ENCODE measurements around the gene EDRF1.
"Not testable (repeated sequence)": the region's sequence is repeated elsewhere in the genome, so short reads cannot be mapped to it uniquely, and the experiment has no call there.

EDRF1 gene

GRCh38 chr10:125709553-125710474 is 9.7 kb upstream of the EDRF1 start:
- no peak for DNase-seq

GRCh38 chr10:125711110-125711750 is 8.3 kb upstream of the EDRF1 start:
- no peak for DNase-seq

- not testable (repeated sequence) for DNase-seq
Observed at GRCh38 chr10:125714728-125715127, 4.8 kb upstream of the EDRF1 start.

DNA sequence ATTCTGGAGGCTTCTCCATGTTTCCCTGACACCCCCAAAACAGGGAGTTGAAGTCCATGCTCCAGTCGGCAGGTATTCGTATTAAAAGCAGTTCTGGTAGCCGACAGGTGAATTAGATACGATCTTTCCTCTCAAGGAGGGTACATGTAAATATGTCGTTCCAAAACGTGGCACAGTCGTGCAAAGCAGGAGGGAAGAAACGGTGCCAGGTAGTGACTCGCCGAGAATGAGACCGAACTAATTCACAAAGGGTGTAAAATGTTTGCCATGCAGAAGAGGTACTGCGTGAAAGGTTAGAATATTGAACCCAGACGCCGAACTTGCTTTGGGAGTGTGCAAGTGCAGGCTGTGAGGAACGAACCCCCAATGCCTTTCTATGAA is 483 bp downstream of the EDRF1 start:
- no peak for DNase-seq

DNA sequence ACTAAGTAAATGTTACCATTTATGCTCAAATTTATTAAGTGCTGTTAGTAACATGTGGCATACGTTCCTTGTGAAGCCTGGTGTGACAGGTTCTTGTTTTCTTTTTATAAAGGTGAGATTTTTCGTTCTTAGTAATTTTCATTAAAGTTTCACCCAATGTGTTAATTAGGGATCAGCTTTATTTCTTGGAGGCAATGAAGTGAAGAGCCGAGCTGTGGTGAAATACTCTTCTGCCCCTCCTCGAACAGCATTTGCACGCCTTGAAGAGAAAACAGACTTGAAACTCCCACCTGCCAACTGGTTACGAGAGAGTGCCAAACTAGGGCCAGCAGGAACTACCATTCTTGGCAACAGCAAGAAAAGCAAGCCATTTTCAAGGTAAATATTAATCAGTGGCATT is 1.5 kb downstream of the EDRF1 start:
- DNase-seq: no peak

GRCh38 chr10:125722811-125723210 is 3.3 kb downstream of the EDRF1 start:
- DNase-seq: no peak

GRCh38 chr10:125726914-125727313 is 7.4 kb downstream of the EDRF1 start:
- no peak for DNase-seq

GRCh38 chr10:125727436-125727835 is 7.9 kb downstream of the EDRF1 start:
- DNase-seq: no peak

- DNase-seq: no peak
Observed at GRCh38 chr10:125734148-125734547, 14.6 kb downstream of the EDRF1 start.

GRCh38 chr10:125734823-125735222 is 15.3 kb downstream of the EDRF1 start:
- DNase-seq: no peak

DNA sequence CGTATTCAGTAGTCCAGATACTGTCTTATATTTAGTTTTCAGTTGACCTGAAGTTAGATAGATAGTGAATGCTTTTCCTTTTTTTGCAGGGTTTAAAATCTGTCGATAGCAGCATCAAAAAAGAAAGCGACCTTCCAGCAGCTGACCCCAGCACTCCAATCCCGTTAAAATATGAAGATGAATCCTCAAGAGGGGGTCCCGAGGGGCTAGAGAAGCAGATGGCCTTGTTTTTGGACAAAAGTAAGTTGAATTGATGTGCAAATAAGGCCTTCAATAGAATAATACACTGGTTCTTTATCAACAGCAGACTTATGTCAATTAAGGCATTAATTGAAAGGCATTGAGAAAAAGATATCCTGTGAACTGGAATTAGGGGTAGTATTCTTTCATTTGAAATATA is 18.7 kb downstream of the EDRF1 start:
- DNase-seq: no peak

GRCh38 chr10:125739994-125740679 is 20.6 kb downstream of the EDRF1 start:
- no peak for DNase-seq

DNA sequence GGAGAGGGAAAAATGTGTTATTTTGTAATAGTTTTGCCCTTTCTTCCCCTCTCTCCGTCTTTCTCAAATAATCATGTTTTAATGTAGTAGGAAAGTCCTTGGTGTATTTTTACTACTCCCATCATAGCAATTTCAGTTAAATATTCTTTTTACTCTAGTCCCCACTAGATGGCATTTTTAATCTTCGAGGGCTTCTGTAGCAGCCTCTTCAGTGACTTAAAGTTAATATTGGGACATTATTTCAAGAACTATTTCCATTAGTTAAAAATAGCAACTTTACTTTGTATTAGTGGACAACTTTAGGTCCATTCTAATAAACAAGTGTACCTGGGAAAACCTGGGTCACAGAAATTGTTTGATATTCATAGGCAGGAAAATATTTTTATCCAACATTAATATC is 23.0 kb downstream of the EDRF1 start:
- no peak for DNase-seq

GRCh38 chr10:125744909-125745308 is 25.4 kb downstream of the EDRF1 start:
- no peak for DNase-seq

- no peak for DNase-seq
Observed at GRCh38 chr10:125747417-125747816, 27.9 kb downstream of the EDRF1 start.

DNA sequence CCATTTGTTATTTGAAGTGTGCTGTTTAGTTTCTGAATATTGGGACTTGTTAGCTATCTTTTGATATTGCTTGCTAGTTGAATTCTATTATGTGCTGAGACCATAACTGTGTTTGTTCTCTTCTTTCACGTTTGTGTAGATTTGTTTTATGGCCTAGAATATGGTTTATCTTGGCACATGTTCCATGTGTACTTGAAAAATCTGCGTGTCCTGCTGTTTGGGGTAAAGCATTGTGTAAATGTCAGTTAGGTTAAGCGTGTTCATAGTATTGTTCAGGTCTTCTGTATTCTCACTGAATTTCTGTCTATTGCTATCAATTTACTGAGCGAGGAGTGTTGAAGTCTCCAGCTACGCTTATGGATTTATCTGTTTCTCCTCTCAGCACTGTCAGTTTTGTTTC is 36.7 kb downstream of the EDRF1 start:
- DNase-seq: no peak

GRCh38 chr10:125756853-125757487 is 37.5 kb downstream of the EDRF1 start:
- no peak for DNase-seq

- no peak for DNase-seq
Observed at GRCh38 chr10:125757742-125758141, 38.2 kb downstream of the EDRF1 start.

DNA sequence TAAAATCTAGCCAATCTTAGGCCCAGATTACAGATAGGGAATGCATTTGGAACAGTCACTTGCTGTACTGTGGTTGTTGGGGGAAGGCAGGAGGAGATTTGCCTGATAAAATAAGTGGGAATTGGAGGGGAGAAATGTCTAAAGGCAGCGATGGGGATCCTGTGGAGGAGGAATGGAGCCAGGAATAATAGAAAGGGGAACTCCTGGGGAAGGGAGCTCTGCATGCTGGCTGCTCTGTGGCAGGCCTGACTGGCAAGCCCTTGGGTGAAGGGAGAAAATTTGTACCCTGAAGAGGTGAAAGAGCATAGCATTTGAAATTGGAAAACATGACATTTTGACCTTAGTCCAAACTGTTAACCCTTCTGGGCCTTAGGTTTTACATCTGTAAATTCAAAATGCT is 42.5 kb downstream of the EDRF1 start:
- DNase-seq: no peak

- DNase-seq: no peak
Observed at GRCh38 chr10:125762692-125763648, 43.5 kb downstream of the EDRF1 start.

- DNase-seq: no peak
Observed at GRCh38 chr10:125765835-125766234, 46.3 kb downstream of the EDRF1 start.

DNA sequence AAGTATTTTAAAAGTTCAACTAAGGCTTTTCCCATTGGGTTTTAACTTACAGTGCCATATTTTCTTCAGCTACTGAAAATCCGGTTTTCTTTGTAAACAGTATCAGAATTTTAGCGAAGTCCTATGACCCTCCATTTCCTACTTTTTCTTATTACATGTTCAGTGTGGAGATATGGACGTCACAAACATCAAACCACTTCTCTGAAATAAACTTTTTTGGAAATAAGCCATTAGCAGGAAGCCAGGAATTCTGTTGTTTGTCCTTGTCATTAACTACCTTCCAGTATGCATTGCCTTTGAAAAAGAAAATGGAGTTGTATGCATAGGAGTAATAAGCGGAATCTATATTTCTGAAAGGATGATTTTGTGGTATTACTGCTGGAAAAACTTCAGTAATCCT is 47.0 kb downstream of the EDRF1 start:
- DNase-seq: no peak

All from activated T-cell treated with anti-CD3 and anti-CD28 coated beads, Interleukin-2, amount 50 U/mL, for 1 hour (primary cell).